Suprapubic skin (tissue), 4 donors: Measurements from ENCODE around the gene EPHA5. TPM values are rescaled to one million over a fixed set of nuclear protein-coding genes. Genes with fewer than 3 reads are reported as not detected.

Experiments
- DNase-seq, 2 donors: peaks; one replicate each; pipeline ENCODE4 v3.0.0-alpha.2; 2019; ENCODE audit warnings: low spot score in 2 of 2
- H3K27ac ChIP-seq: fragments of 200-600 bp; sonication (generic); one replicate; pipeline ENCODE4 v1.5.1; 2019
- H3K27me3 ChIP-seq: fragments of 200-600 bp; sonication (generic); one replicate; pipeline ENCODE4 v1.5.1; 2019
- H3K36me3 ChIP-seq: fragments of 200-600 bp; sonication (generic); one replicate; pipeline ENCODE4 v1.5.1; 2019
- H3K4me1 ChIP-seq: fragments of 200-600 bp; sonication (generic); one replicate; pipeline ENCODE4 v1.5.1; 2019
- H3K4me3 ChIP-seq: fragments of 200-600 bp; sonication (generic); one replicate; pipeline ENCODE4 v1.5.1; 2019; ENCODE audit warnings: mild to moderate bottlenecking
- H3K9me3 ChIP-seq: fragments of 200-600 bp; sonication (generic); one replicate; pipeline ENCODE4 v1.5.1; 2019
- EP300 ChIP-seq: sonication (generic); formaldehyde crosslinking; IDR thresholded peaks from one replicate; pipeline ENCODE4 v1.6.1; 2017; ENCODE audit warnings: antibody characterized with exemption
- POLR2A ChIP-seq, 2 donors: fragments of 450-650 bp; IDR thresholded peaks; one replicate each; pipeline ENCODE4 v1.6.1; 2017; ENCODE audit warnings: antibody characterized with exemption in 2 of 2, mild to moderate bottlenecking in 2 of 2, moderate library complexity in 2 of 2
- POLR2AphosphoS5 ChIP-seq, 3 donors: sonication (generic); formaldehyde crosslinking; IDR thresholded peaks; one replicate each; pipeline ENCODE4 v1.6.1; 2017; ENCODE audit warnings: antibody characterized with exemption in 3 of 3
- WGBS: methylation state at CpG from one replicate; pipeline ENCODE4 v1.1.5; 2018; 5-methylcytosine and 5-hydroxymethylcytosine counted together
- total RNA-seq, 4 donors: library from RNA; depleted of rRNA; stranded (reverse); fragments of >200 nt; gene quantifications; one replicate each; pipeline ENCODE4 v1.1.0, GENCODE V29; 2016
- TF ChIP-seq, protein P1 (sequence below), 2 donors: fragments of 200-600 bp in 1 of 2; fragments of 450-650 bp in 1 of 2; sonication (generic) in 1 of 2; IDR thresholded peaks; one replicate each; pipeline ENCODE4 v1.5.1; 2016 to 2019; ENCODE audit warnings: antibody characterized with exemption in 2 of 2, mild to moderate bottlenecking in 1 of 2, moderate library complexity in 1 of 2

The EPHA5 gene
- total RNA-seq, 4 donors from 2014 or later = 0.15 to 0.55 (median 0.37) TPM

- Histone ChIP-seq H3K27ac (no peak overlapping the region), H3K4me3 (peak overlapping the region; percentile 45), H3K4me1 (peaks cover 34% of the 10 kb centered on the region), H3K36me3 (no peaks in the 10 kb centered on the region), H3K27me3 (peaks cover 51% of the 10 kb centered on the region), H3K9me3 (no peaks in the 10 kb centered on the region)
- TF ChIP-seq POLR2AphosphoS5 (IDR thresholded peaks at IDR 0.05) (no peak), EP300 (no peak), POLR2A (IDR thresholded peaks at IDR 0.05) (no peak)
- TF ChIP-seq, protein P1, sequence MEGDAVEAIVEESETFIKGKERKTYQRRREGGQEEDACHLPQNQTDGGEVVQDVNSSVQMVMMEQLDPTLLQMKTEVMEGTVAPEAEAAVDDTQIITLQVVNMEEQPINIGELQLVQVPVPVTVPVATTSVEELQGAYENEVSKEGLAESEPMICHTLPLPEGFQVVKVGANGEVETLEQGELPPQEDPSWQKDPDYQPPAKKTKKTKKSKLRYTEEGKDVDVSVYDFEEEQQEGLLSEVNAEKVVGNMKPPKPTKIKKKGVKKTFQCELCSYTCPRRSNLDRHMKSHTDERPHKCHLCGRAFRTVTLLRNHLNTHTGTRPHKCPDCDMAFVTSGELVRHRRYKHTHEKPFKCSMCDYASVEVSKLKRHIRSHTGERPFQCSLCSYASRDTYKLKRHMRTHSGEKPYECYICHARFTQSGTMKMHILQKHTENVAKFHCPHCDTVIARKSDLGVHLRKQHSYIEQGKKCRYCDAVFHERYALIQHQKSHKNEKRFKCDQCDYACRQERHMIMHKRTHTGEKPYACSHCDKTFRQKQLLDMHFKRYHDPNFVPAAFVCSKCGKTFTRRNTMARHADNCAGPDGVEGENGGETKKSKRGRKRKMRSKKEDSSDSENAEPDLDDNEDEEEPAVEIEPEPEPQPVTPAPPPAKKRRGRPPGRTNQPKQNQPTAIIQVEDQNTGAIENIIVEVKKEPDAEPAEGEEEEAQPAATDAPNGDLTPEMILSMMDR (IDR thresholded peaks at IDR 0.05) = no peak
- whole genome bisulfite sequencing = 1% methylated on average over 6 of the region's 6 CpGs
- no peak for DNase-seq
These were observed 314 bp downstream of the EPHA5 start for GRCh38 chr4:65670020-65670330.

DNA sequence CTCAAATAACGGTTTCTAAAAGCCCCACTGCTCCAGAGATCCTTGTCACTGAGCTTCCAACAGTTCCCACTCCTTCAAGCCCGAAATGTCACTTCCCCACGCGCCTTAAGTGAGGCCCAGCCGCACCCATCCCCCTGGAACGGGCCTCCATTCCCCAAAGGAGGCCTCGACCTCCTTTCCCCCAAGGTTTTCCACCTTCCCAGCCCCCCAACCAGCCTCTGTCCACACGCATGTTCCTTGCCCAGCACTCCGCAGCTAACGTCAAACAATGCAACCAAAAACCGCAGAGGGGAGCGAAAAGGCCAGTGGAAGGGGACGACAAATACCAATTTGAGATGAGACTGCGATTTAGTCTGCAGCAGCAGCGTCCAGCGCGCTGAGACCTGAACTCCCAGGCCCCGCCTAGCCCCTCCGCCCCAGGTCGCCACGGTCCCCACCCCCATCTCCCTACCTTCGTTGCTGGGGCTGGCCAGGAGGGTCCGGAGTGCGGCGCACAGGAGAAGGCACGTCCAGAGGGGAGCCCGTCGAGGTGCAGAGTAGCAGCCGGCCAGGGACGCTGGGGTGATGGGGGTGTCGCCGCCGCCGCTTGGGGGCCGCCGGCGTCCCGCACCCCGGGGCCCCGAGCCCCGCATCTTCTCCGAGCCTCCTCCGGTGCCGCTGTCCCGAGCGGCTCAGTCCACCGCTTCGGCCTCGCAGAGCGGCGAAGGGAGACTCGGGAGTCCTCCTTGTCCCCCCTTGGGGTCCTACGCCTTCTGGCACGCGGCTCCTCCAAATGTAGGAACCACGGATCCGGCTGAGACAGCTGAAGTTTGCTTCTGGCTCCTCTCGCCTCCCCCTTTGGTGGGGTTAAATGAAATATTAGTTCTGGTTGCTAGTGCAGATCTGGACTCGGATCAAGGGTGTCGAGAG lies 924 bp downstream of the EPHA5 start:
- H3K4me3 ChIP-seq = peak overlapping the region; percentile 45
- TF ChIP-seq POLR2A (IDR thresholded peaks at IDR 0.05) (no peak), EP300 (no peak), POLR2AphosphoS5 (IDR thresholded peaks at IDR 0.05) (no peak)
- TF ChIP-seq, protein P1 (IDR thresholded peaks at IDR 0.05) = no peak
- peaks cover 54% of the 10 kb centered on the region for H3K27me3 ChIP-seq
- no peak overlapping the region for H3K27ac ChIP-seq
- no peaks in the 10 kb centered on the region for H3K36me3 ChIP-seq
- WGBS = 1% methylated on average over 31 of the region's 60 CpGs
- H3K4me1 ChIP-seq = peaks cover 34% of the 10 kb centered on the region
- peak in 1 of 2 donors; percentile 46 for DNase-seq
- H3K9me3 ChIP-seq = no peaks in the 10 kb centered on the region

DNA sequence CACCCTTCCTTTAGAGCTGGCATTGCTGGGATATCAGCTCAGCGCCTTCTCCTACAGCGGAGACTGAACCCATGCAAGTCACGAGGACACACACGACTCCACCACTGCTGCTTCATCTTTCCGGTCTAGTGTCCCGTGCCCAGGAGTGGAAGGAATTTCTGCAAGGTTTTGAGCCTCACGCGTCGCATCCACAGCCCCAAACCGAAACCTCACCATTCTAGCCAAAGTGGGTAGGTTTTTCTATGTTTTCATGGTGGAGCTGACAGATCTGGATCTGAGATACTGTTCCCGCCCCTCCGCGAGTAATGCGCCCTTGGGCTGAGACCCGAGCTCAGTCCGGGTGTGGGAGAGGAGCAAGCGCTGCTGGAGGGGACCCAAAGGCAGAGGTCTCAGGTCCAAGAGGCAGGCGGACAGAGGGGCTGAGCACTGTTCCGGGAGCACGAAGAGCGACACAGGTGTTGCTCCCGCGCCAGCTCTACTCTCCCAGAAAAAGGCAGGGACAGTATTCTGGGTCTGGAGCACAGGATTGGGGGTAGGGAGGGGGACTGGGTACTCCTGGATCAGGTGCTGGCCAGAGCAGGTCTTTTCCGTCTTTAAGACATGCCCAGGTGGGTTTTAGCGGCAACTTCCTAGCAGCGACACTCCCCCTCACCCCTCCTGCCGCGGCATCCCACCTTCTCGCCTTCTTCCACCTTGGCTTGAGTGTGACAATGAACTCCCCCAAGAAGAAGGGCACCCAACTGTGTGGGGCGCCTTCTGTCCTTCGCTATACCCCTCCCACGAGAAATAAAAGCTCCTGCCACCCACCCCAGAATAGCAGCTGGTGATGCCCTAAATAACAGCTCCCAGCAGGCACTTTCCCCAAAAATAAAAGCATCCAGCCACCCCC lies 1.8 kb downstream of the EPHA5 start:
- Histone ChIP-seq H3K36me3 (no peaks in the 10 kb centered on the region), H3K4me3 (peak overlapping the region; percentile 45), H3K27ac (no peak overlapping the region), H3K4me1 (peaks cover 34% of the 10 kb centered on the region), H3K9me3 (no peaks in the 10 kb centered on the region), H3K27me3 (peaks cover 61% of the 10 kb centered on the region)
- 4% methylated on average over 29 of the region's 32 CpGs for WGBS
- TF ChIP-seq EP300 (no peak), POLR2A (IDR thresholded peaks at IDR 0.05) (no peak), POLR2AphosphoS5 (IDR thresholded peaks at IDR 0.05) (no peak)
- TF ChIP-seq, protein P1 (IDR thresholded peaks at IDR 0.05) = no peak
- peak in 1 of 2 donors; percentile 58 for DNase-seq

DNA sequence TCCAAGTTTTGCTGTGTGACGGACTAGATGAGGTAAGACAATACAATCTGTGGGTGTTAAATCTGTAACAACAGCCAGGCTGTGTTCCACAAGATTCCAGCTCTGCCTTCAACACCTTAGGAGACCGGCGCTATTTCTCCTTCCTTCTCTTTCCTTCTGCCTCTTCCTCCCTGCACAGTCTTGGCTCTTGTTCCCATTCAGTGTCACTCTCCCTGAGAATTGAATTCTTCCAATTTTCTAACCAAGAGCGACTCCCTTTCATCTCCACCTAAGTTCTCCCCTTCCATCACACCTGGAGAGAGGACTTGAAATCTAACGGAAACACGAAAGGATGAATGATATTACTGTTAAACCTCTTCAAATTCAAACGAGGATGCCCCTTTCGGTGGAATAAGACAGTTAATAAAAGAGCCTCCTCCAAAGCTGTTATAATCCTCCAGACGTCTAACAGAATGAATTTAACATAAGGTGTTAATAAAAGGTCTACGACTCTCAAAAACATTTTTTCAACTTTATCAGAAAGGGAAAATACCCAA lies 2.7 kb downstream of the EPHA5 start:
- peaks cover 61% of the 10 kb centered on the region for H3K27me3 ChIP-seq
- 25% methylated on average over 10 of the region's 10 CpGs for WGBS
- H3K27ac ChIP-seq = no peak overlapping the region
- H3K4me1 ChIP-seq = peaks cover 34% of the 10 kb centered on the region
- no peaks in the 10 kb centered on the region for H3K36me3 ChIP-seq
- no peak overlapping the region for H3K4me3 ChIP-seq
- no peaks in the 10 kb centered on the region for H3K9me3 ChIP-seq
- no peak for TF ChIP-seq EP300
- TF ChIP-seq, protein P1 (IDR thresholded peaks at IDR 0.05) = no peak
- TF ChIP-seq POLR2AphosphoS5 (IDR thresholded peaks at IDR 0.05) = no peak
- no peak for TF ChIP-seq POLR2A (IDR thresholded peaks at IDR 0.05)
- no peak for DNase-seq
